Measurements from ENCODE around the gene HOXD3.

Gene HOXD3

GRCh38 chr2:176160986-176161824 lies 4.1 kb downstream of the HOXD3 start:
- DNase-seq (ENCODE audit: low spot score) = no peak
- TF ChIP-seq CTCF (IDR thresholded peaks at IDR 0.05; ENCODE audit: extremely low read depth, insufficient read depth, missing control alignments) = no peak
- in situ Hi-C loops (cut with MboI; ENCODE audit: low pct_unique_long_range_greater_than_20kb, low sequenced_read_pairs, unreplicated experiment) = no loop called here

DNA sequence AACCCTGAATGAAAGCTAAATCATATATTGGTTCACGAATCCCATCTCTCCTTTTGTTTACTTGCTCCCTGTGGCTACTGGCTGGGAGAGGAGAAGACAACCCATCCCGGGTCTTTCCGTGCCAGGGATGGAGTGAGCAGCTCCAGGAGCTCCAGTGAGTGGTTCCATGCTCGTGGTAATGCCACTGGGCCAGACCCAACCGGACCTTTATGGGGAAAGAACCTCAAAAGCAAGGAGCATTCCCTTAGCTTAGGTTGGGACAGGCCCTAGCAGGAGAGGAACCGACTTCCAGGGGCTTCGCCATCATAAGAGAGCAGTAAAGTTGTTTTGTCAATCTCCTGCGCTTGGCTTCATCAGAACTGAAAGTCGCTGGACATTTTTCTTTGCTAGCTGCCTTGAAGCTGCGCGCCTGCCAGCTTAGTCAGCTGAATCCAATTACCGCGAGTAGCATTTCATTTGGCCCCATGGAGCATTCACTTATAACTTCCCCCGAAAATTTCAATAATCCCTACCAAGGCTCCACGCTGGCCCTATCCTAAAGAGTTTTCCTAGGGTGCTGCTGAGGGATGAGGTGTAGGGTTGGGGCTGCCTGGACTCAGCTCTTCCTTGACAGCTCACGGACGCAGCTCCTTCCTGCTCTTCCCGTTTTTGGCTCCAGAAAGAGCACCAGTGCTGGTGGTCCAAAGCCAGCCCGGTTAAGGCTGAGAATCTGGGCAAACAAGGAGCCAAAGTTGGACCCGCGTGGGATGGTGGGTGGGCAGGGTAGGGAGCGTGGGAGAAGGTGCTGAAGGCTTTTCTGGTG lies 4.9 kb downstream of the HOXD3 start:
- in situ Hi-C loops (cut with MboI; ENCODE audit: low pct_unique_long_range_greater_than_20kb, low sequenced_read_pairs, unreplicated experiment) = no loop called here
- no peak for TF ChIP-seq CTCF (IDR thresholded peaks at IDR 0.05; ENCODE audit: extremely low read depth, insufficient read depth, missing control alignments)
- no peak for DNase-seq (ENCODE audit: low spot score)

- no peak for TF ChIP-seq CTCF (IDR thresholded peaks at IDR 0.05; ENCODE audit: extremely low read depth, insufficient read depth, missing control alignments)
- no peak for DNase-seq (ENCODE audit: low spot score)
- in situ Hi-C loops (cut with MboI; ENCODE audit: low pct_unique_long_range_greater_than_20kb, low sequenced_read_pairs, unreplicated experiment) = no loop called here
Observed at GRCh38 chr2:176162911-176163671, 6.0 kb downstream of the HOXD3 start.

DNA sequence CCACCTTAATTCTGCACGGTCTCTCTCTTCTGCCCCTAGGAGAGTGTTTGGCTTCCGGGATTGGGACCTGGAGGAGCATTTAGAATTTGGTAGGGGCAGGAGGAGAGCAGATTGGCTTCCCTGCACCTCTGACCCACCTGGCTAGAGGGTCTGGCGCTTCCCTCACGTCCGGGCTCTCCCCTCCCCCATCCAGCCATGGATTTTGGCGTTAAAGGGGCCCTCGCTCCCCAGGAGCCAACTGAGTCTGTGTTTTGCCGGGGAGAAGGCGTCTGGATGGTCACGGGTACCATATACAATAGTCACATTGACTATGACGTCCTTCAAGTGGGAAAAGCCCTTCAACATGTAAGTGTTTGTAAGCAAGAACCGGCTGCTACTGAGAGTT lies 6.6 kb downstream of the HOXD3 start:
- in situ Hi-C loops (cut with MboI; ENCODE audit: low pct_unique_long_range_greater_than_20kb, low sequenced_read_pairs, unreplicated experiment) = no loop called here
- no peak for TF ChIP-seq CTCF (IDR thresholded peaks at IDR 0.05; ENCODE audit: extremely low read depth, insufficient read depth, missing control alignments)
- DNase-seq (ENCODE audit: low spot score) = no peak

GRCh38 chr2:176164201-176164600 lies 7.1 kb downstream of the HOXD3 start:
- in situ Hi-C loops (cut with MboI; ENCODE audit: low pct_unique_long_range_greater_than_20kb, low sequenced_read_pairs, unreplicated experiment) = no loop called here
- DNase-seq (ENCODE audit: low spot score) = no peak
- TF ChIP-seq CTCF (IDR thresholded peaks at IDR 0.05; ENCODE audit: extremely low read depth, insufficient read depth, missing control alignments) = no peak

DNA sequence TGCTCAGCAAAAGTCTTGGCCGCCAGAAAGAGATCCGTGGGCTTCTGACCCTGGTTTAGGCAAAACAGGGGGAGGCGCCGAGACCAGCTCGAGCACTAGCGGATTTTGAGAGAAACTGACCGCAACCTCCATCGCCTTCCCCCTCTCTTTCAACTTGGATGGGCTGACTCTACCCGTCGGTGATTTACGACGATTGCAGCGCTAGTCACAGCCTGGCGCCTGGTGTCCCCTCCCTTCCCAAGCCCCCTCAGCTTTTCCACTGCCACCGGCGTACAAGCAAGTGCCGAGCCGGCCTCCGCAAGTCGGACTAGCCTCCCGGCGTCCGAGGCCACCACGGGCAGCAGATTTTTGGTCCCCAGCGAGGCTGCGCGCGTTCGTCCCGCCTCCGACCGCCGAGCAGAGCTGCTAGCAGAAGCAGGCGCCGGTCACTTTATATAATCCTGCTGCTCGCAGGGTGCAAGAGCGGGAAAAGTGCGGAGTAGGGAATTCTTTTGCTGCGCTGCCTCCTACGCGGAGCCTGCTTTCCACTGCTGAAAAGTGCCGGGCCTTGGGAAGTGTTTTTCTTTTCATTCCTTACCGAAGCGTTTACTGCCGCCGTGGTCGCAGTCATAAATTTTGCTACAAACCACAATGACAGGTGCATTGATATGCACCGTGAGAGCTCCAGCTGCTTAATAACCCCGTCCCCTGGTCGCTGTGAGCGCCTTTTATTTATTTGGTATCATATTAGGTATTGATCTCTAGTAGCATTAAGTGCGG lies 7.7 kb downstream of the HOXD3 start:
- in situ Hi-C loops (cut with MboI; ENCODE audit: low pct_unique_long_range_greater_than_20kb, low sequenced_read_pairs, unreplicated experiment) = no loop called here

More for the DNA sequence above, 7.7 kb downstream of the HOXD3 start:
- DNase-seq (ENCODE audit: low spot score) = no peak
- no peak for TF ChIP-seq CTCF (IDR thresholded peaks at IDR 0.05; ENCODE audit: extremely low read depth, insufficient read depth, missing control alignments)

Data from GM13977 (cell line).